GM19240 (cell line): Measurements from ENCODE around the gene TPX2.

ENCODE experiments used
- DNase-seq: peaks from one replicate; pipeline ENCODE4 v3.0.0; 2011; ENCODE audit warnings: low spot score; ENCODE audit not compliant: insufficient read length

TPX2 gene

GRCh38 chr20:31831211-31831610 lies 92.1 kb downstream of the TPX2 start:
- no peak for DNase-seq

DNA sequence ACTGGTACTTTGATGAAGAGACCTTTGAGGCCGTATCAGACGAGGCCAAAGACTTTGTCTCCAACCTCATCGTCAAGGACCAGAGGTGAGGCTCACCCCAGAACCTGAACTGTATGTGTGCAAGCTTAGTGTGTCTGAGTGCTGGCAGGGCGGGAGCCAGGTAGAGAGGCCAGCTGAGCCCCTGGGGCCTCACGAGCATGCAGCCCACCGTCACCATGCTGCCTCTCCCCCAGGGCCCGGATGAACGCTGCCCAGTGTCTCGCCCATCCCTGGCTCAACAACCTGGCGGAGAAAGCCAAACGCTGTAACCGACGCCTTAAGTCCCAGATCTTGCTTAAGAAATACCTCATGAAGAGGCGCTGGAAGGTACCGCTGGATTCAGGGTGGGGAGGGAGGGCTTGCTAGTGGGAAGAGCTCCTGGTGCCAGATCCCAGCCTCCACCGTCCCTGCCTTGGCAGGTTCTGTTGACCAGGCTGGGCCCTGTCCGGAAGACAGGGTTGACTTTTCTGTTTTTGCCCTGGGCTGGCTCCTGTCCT lies 92.7 kb downstream of the TPX2 start:
- no peak for DNase-seq

GRCh38 chr20:31833130-31833930 lies 94.2 kb downstream of the TPX2 start:
- peak; percentile 69 for DNase-seq

- no peak for DNase-seq
These were observed 94.9 kb downstream of the TPX2 start for GRCh38 chr20:31833931-31834521.

DNA sequence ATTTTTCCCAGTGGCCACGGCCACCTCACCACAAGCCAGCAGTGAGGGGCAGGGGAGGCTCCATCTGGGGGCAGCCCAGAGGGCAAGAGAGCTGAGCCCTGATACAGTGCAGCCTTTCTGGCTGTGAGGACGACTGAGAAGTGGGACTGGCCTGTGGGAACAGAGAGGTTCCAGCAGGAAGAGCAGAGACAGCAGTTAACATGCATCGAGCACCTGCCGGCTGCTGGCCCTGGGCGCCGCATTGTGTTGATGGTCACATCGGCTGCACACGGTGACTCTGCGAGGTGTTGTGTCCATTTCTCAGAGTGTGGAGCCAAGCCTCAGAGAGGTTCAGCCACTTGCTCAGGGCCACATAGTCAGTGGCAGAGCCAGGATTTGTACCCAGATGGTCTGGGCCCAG lies 96.5 kb downstream of the TPX2 start:
- DNase-seq, result no peak

DNA sequence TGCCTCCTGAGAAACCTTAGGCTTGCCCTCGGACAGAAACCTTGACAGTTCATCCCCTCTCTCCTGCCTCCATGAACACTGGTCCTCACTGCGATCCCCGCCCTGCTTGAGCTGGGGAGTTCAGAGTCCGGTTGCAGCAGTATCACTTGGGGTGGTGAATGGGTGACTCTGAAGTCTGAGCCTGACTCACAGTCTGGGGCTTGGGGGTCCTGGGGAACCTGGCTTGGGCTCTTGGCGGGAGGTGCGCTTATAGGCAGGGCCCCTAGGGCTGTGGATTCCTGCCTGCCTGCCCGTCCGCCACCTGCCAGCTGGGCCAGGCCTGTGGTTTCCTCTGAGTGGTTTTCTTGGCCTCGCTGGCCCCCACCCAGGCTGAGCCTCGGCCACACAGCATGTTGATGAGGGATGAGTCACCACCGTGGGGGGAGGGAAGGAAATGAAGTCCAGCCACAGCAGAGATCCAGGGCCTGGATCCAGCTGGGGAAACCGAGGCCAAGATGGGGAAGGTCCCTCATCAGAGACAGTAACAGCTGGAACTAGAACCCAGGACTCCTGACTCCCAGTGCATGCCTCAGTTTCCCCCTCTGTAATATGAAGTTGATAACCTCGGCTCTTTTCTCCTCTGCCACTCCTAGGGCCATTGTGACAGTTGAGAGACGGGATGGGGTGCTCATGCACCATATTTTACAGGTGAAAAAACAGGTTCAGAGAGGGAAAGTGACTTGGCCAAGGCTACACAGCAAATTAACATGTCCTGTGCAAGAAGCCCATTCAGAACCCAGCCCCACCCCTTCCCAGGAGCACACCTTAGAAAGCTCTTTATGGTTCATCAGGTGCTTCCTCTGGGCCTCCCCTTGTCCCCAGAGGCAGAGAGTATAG lies 97.1 kb downstream of the TPX2 start:
- DNase-seq, result peak; percentile 50

- no peak for DNase-seq
These were observed 97.9 kb downstream of the TPX2 start for GRCh38 chr20:31836853-31837608.

- no peak for DNase-seq
These were observed 98.9 kb downstream of the TPX2 start for GRCh38 chr20:31837896-31838397.

GRCh38 chr20:31838646-31839292 lies 99.7 kb downstream of the TPX2 start:
- DNase-seq, result no peak

GRCh38 chr20:31839782-31840487 lies 100.8 kb downstream of the TPX2 start:
- DNase-seq, result no peak

DNA sequence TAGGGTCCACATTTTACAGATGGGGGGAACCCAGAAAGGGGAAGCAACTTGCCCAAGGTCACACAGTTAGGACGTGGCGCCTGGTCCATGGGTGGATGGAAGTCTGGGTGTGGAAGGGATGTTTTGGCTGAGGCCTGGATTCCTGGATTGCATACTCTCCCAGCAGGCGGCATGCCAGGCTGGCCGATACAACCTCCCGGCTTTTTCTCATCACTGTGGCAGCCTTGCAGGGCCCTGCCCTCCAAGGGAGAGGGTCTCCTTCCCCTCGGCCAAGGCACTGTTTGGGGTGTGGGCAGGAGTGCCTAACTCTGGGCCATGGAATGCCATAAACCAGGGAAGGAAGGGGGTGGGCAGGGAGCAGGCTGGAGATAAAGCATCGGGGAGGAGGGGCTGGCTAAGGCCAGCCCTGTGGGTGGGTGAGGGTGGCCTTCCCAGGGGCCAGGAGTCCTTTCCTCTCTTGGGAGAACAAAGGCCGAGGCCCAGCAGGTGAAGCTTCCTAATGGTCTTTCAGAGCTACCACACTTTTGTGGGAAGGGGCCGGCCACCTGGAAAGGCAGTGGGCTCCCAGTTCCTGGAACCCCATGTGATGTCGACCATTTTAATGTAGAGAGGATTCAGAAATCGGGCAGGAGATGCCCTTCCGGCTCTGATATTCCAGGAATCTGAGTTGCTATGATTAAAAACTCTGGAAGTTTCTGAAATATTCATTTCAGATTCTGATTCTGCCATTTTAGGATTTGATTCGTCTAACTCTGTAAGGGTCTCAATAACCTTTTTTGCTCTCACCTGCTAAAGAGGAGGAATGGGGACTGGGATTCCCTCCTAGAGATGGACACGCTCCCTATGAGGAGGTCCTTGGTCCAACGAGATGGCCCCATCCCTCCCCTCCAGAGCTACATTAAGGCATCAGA lies 102.1 kb downstream of the TPX2 start:
- no peak for DNase-seq

- no peak for DNase-seq
These were observed 102.8 kb downstream of the TPX2 start for GRCh38 chr20:31841928-31842327.

- no peak for DNase-seq
These were observed 103.5 kb downstream of the TPX2 start for GRCh38 chr20:31842471-31843157.

DNA sequence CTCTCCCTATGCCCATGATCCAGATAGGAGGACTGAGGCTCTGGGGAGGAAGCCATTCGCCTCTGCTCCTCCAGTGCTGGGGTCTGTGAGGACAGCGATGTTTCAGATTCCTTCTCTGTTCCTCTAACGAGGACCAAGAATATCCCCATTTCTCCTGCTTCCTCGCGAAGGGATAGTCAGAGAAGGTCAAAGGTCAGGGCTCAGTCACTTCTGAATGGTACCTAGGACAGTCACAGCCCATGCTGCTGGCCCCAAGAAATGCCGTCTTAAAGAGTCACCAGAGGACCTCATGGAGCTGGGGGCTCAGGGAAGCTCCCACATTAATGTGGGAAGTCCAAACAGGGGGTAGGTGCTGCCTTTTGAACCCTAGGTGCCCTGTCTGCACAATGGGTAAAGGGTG lies 104.2 kb downstream of the TPX2 start:
- DNase-seq, result no peak

GRCh38 chr20:31843881-31844280 lies 104.8 kb downstream of the TPX2 start:
- DNase-seq, result no peak

- no peak for DNase-seq
These were observed 105.7 kb downstream of the TPX2 start for GRCh38 chr20:31844737-31845299.

DNA sequence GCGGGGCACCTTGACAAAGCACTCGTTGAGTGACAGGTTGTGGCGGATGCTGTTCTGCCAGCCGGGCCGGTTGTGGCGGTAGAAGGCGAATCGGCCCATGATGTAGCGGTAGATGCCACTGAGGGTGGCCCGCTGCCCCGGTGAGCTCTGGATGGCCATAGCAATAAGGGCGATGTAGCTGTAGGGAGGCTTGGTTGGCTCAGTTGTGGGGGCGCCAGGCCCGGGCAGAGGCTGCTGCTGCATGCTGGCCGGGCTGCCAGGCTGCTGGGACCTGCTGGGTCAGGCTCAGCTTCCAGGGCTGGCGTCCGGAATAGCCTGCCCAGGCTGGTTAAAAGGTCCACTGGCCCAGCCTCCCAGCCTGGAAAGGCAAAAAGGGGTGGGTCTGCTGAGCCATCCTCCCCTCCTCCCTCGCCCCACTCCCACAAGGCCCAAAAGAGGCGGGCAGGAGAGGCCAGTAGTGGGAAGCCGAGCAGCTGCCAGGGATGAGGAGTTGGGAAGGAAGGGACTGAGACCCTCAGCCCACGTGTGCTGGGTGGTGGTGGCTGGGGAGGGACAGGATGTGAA lies 106.3 kb downstream of the TPX2 start, which contains the start of gene FOXS1:
Gene FOXS1, minus strand, starts transcription at position 305 of the 564 bp plus-strand sequence. Its CDS starts 62 bp downstream, at position 243.
- DNase-seq, result no peak
